PC-3 (cell line): ENCODE measurements around the gene KCNQ2.

Experiments
- CTCF ChIP-seq: fragments of 300-600 bp; sonication (generic); conservative IDR thresholded peaks from 2 replicates; pipeline ENCODE4 v1.5.1; 2017; ENCODE audit warnings: antibody characterized with exemption, low read depth, mild to moderate bottlenecking, low read length
- EZH2 ChIP-seq: fragments of 300-600 bp; sonication (generic); IDR thresholded peaks from one replicate; pipeline ENCODE4 v1.6.1; 2017; ENCODE audit warnings: antibody characterized with exemption, mild to moderate bottlenecking, low read length; ENCODE audit not compliant: unreplicated experiment
- EZH2phosphoT487 ChIP-seq: fragments of 300-600 bp; sonication (generic); IDR thresholded peaks from 2 replicates; pipeline ENCODE4 v1.6.1; 2018; ENCODE audit warnings: mild to moderate bottlenecking, antibody characterized with exemption, low read length, borderline replicate concordance

- TF ChIP-seq CTCF, result no peak
- TF ChIP-seq EZH2, result no peak
- TF ChIP-seq EZH2phosphoT487, result no peak
Measured at GRCh38 chr20:63416631-63417030, 55.8 kb downstream of the KCNQ2 start.
